NT2/D1 (cell line): ENCODE data around the gene ZNF83.

Source experiments
- DNase-seq: peaks from one replicate; pipeline ENCODE4 v3.0.0-alpha.2; 2011; ENCODE audit warnings: low read depth, low spot score
- H3K27me3 ChIP-seq: 2 replicates; pipeline ENCODE4 v1.6.0; 2011; ENCODE audit warnings: mild to moderate bottlenecking; ENCODE audit not compliant: insufficient read length, insufficient read depth
- H3K36me3 ChIP-seq: 2 replicates; pipeline ENCODE4 v1.6.1; 2011; ENCODE audit warnings: mild to moderate bottlenecking, low read length, mixed read lengths; ENCODE audit not compliant: insufficient read depth, insufficient read length
- H3K4me1 ChIP-seq: 2 replicates; pipeline ENCODE4 v1.5.1; 2011; ENCODE audit not compliant: insufficient read depth, insufficient read length
- H3K4me3 ChIP-seq: 2 replicates; pipeline ENCODE4 v1.5.1; 2011; ENCODE audit warnings: low read depth; ENCODE audit not compliant: insufficient read length
- H3K9ac ChIP-seq: 2 replicates; pipeline ENCODE4 v1.6.0; 2011; ENCODE audit warnings: low read depth; ENCODE audit not compliant: insufficient read length
- H3K9me3 ChIP-seq: 2 replicates; pipeline ENCODE4 v1.5.1; 2011; ENCODE audit warnings: mild to moderate bottlenecking, low read length; ENCODE audit not compliant: insufficient read depth
- SUZ12 ChIP-seq: IDR thresholded peaks from 2 replicates; pipeline ENCODE4 v1.6.1; 2011; ENCODE audit not compliant: insufficient read length, insufficient read depth; ENCODE audit errors: extremely low read depth
- YY1 ChIP-seq: IDR thresholded peaks from 2 replicates; pipeline ENCODE4 v1.6.1; 2011; ENCODE audit not compliant: insufficient read length, insufficient read depth
- ZNF274 ChIP-seq: IDR thresholded peaks from 2 replicates; pipeline ENCODE4 v1.6.1; 2011; ENCODE audit warnings: mild to moderate bottlenecking, low read depth, low read length

The ZNF83 gene

GRCh38 chr19:52659013-52659412 lies 20.9 kb upstream of the ZNF83 start:
- Histone ChIP-seq H3K4me1 (no peaks in the 10 kb centered on the region), H3K27me3 (no peaks in the 10 kb centered on the region), H3K9me3 (no peaks in the 10 kb centered on the region), H3K36me3 (peaks cover 82% of the 10 kb centered on the region), H3K9ac (no peak overlapping the region), H3K4me3 (no peak overlapping the region)
- TF ChIP-seq SUZ12 (no peak), YY1 (no peak), ZNF274 (no peak)
- no peak for DNase-seq

- Histone ChIP-seq H3K9ac (no peak overlapping the region), H3K4me3 (no peak overlapping the region), H3K36me3 (peaks cover 85% of the 10 kb centered on the region), H3K27me3 (no peaks in the 10 kb centered on the region), H3K4me1 (no peaks in the 10 kb centered on the region), H3K9me3 (no peaks in the 10 kb centered on the region)
- TF ChIP-seq ZNF274: no peak
- no peak for TF ChIP-seq YY1
- TF ChIP-seq SUZ12: no peak
- DNase-seq: no peak
These were observed 20.4 kb upstream of the ZNF83 start for GRCh38 chr19:52658595-52658994.

GRCh38 chr19:52653161-52653560 lies 15.0 kb upstream of the ZNF83 start:
- Histone ChIP-seq H3K27me3 (no peaks in the 10 kb centered on the region), H3K36me3 (peaks cover 69% of the 10 kb centered on the region), H3K4me1 (no peaks in the 10 kb centered on the region), H3K4me3 (no peak overlapping the region), H3K9ac (no peak overlapping the region), H3K9me3 (no peaks in the 10 kb centered on the region)
- DNase-seq: no peak
- no peak for TF ChIP-seq SUZ12
- TF ChIP-seq YY1: no peak
- no peak for TF ChIP-seq ZNF274

GRCh38 chr19:52651956-52652355 lies 13.8 kb upstream of the ZNF83 start:
- H3K36me3 ChIP-seq: peaks cover 65% of the 10 kb centered on the region
- no peak for DNase-seq
- H3K4me1 ChIP-seq: no peaks in the 10 kb centered on the region
- H3K4me3 ChIP-seq: no peak overlapping the region
- no peak overlapping the region for H3K9ac ChIP-seq
- no peaks in the 10 kb centered on the region for H3K27me3 ChIP-seq
- TF ChIP-seq SUZ12 (no peak), ZNF274 (no peak), YY1 (no peak)
- H3K9me3 ChIP-seq: no peaks in the 10 kb centered on the region

GRCh38 chr19:52648336-52649016 lies 10.3 kb upstream of the ZNF83 start:
- no peaks in the 10 kb centered on the region for H3K4me1 ChIP-seq
- H3K4me3 ChIP-seq: no peak overlapping the region
- H3K9me3 ChIP-seq: no peaks in the 10 kb centered on the region
- no peak for DNase-seq
- TF ChIP-seq ZNF274 (no peak), YY1 (no peak), SUZ12 (no peak)
- H3K36me3 ChIP-seq: peaks cover 34% of the 10 kb centered on the region
- H3K27me3 ChIP-seq: no peaks in the 10 kb centered on the region
- no peak overlapping the region for H3K9ac ChIP-seq

GRCh38 chr19:52646571-52647217 lies 8.5 kb upstream of the ZNF83 start:
- DNase-seq: no peak
- Histone ChIP-seq H3K36me3 (peaks cover 19% of the 10 kb centered on the region), H3K9me3 (no peaks in the 10 kb centered on the region), H3K27me3 (no peaks in the 10 kb centered on the region), H3K4me3 (no peak overlapping the region), H3K4me1 (no peaks in the 10 kb centered on the region), H3K9ac (no peak overlapping the region)
- TF ChIP-seq SUZ12: no peak
- no peak for TF ChIP-seq YY1
- TF ChIP-seq ZNF274: no peak

GRCh38 chr19:52640916-52641315 lies 2.8 kb upstream of the ZNF83 start:
- Histone ChIP-seq H3K9me3 (no peaks in the 10 kb centered on the region), H3K4me1 (no peaks in the 10 kb centered on the region), H3K9ac (no peak overlapping the region), H3K4me3 (no peak overlapping the region), H3K27me3 (no peaks in the 10 kb centered on the region), H3K36me3 (no peaks in the 10 kb centered on the region)
- TF ChIP-seq SUZ12: no peak
- no peak for TF ChIP-seq YY1
- no peak for TF ChIP-seq ZNF274
- DNase-seq: no peak
